Transverse colon (tissue), 3 donors: ENCODE data around the gene CACYBP.

ENCODE experiments used
- POLR2A ChIP-seq: fragments of 450-650 bp; IDR thresholded peaks from one replicate; pipeline ENCODE4 v1.6.1; 2016; ENCODE audit warnings: antibody characterized with exemption, mild to moderate bottlenecking, moderate library complexity
- POLR2AphosphoS5 ChIP-seq, 3 donors: sonication (generic); formaldehyde crosslinking; IDR thresholded peaks; one replicate each; pipeline ENCODE4 v1.6.1; 2016; ENCODE audit warnings: antibody characterized with exemption in 3 of 3

- TF ChIP-seq POLR2A (no peak), POLR2AphosphoS5 (IDR thresholded peaks at IDR 0.05) (no peak)
Observed at GRCh38 chr1:175034775-175035174, 35.0 kb downstream of the CACYBP start.
